ENCODE results near the gene GABPB1.

GRCh38 chr15:50381438-50381837 is 26.4 kb upstream of the GABPB1 start:
- TF ChIP-seq CTCF (conservative IDR thresholded peaks at IDR 0.05; ENCODE audit: low read length), result no peak
- no peak for TF ChIP-seq EZH2phosphoT487 (IDR thresholded peaks at IDR 0.05; ENCODE audit: borderline replicate concordance)

All from Loucy (cell line).